ENCODE measurements around the gene CCDC7.

- TF ChIP-seq CTCF (IDR thresholded peaks at IDR 0.05; ENCODE audit: insufficient read depth, low read length) (no peak), POLR2AphosphoS5 (IDR thresholded peaks at IDR 0.05; ENCODE audit: low read depth) (no peak), REST (IDR thresholded peaks at IDR 0.05; ENCODE audit: insufficient replicate concordance, low read depth) (no peak), SPI1 (IDR thresholded peaks at IDR 0.05; ENCODE audit: borderline replicate concordance, low read depth) (no peak), GABPA (IDR thresholded peaks at IDR 0.05; ENCODE audit: low read depth) (no peak)
Measured at GRCh38 chr10:32437334-32437733, 8.6 kb upstream of the CCDC7 start.
